Peyer's patch (tissue), 4 donors: Measurements from ENCODE around the gene COMMD4. TPM values are rescaled to one million over a fixed set of nuclear protein-coding genes. Genes with fewer than 3 reads are reported as not detected.
"Not testable (repeated sequence)": the region's sequence is repeated elsewhere in the genome, so short reads cannot be mapped to it uniquely, and the experiment has no call there.

Experiments
- DNase-seq, 3 donors: peaks; one replicate each; pipeline ENCODE4 v3.0.0-alpha.2; 2017 to 2019
- H3K27ac ChIP-seq, 4 donors: fragments of 200-600 bp; sonication (generic); one replicate each; pipeline ENCODE4 v1.5.1; 2016 to 2019
- H3K27me3 ChIP-seq, 2 donors: fragments of 200-600 bp; sonication (generic); one replicate each; pipeline ENCODE4 v1.5.1; 2019
- H3K36me3 ChIP-seq, 3 donors: fragments of 200-600 bp; sonication (generic); one replicate each; pipeline ENCODE4 v1.5.1; 2016 to 2019
- H3K4me1 ChIP-seq, 4 donors: fragments of 200-600 bp; sonication (generic); one replicate each; pipeline ENCODE4 v1.5.1; 2016 to 2019
- H3K4me3 ChIP-seq, 4 donors: fragments of 200-600 bp; sonication (generic); 1 replicate in 3 of 4; 2 replicates in 1 of 4; pipeline ENCODE4 v1.5.1; 2016 to 2019; ENCODE audit warnings: mild to moderate bottlenecking in 1 of 4
- H3K9me3 ChIP-seq, 4 donors: fragments of 200-600 bp; sonication (generic); one replicate each; pipeline ENCODE4 v1.5.1; 2016 to 2019; ENCODE audit warnings: mild to moderate bottlenecking in 1 of 4
- POLR2A ChIP-seq, 2 donors: fragments of 450-650 bp; IDR thresholded peaks; one replicate each; pipeline ENCODE4 v1.5.1; 2017; ENCODE audit warnings: antibody characterized with exemption in 2 of 2, mild to moderate bottlenecking in 2 of 2, moderate library complexity in 2 of 2
- total RNA-seq, 4 donors: library from RNA; depleted of rRNA; stranded (reverse); fragments of >200 nt; gene quantifications; one replicate each; pipeline ENCODE4 v1.1.0, GENCODE V29; 2016
- TF ChIP-seq, protein P1 (sequence below), 6 experiments: fragments of 450-650 bp in 4 of 6; fragments of 200-600 bp in 2 of 6; sonication (generic) in 1 of 6; IDR thresholded peaks; one replicate each; pipeline ENCODE4 v1.5.1; 2017 to 2019; ENCODE audit warnings: antibody characterized with exemption in 6 of 6, mild to moderate bottlenecking in 3 of 6, moderate library complexity in 1 of 6

Gene COMMD4
- total RNA-seq, 4 donors from 2014 or later, result 54.2 to 107 (median 68.0) TPM

DNA sequence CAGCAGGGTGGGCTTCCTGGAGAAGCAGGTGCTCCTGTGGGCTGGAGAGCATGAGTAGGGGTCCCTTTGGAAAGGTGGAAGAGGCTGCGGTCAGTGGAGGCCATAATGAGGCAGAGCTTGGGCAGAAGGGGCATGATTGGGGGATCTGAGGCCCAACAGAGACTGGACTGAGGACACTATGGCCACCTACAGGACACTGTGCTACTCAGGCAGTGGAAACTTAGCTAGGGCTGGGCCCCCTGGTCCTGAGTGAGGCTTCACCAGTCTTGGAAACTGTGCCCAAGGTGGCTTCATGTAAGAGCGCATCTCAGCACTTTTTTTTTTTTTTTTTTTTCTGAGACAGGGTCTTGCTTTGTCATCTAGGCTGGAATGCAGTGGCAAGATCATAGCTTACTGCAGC, 6.3 kb upstream of the COMMD4 start:
- DNase-seq, result no peak
- Histone ChIP-seq H3K4me1 (no peaks in the 10 kb centered on the region), H3K27me3 (no peaks in the 10 kb centered on the region), H3K4me3 (no peak overlapping the region), H3K36me3 (no peaks in the 10 kb centered on the region), H3K27ac (no peak overlapping the region), H3K9me3 (no peaks in the 10 kb centered on the region)
- TF ChIP-seq POLR2A (IDR thresholded peaks at IDR 0.05), result no peak
- TF ChIP-seq, protein P1, sequence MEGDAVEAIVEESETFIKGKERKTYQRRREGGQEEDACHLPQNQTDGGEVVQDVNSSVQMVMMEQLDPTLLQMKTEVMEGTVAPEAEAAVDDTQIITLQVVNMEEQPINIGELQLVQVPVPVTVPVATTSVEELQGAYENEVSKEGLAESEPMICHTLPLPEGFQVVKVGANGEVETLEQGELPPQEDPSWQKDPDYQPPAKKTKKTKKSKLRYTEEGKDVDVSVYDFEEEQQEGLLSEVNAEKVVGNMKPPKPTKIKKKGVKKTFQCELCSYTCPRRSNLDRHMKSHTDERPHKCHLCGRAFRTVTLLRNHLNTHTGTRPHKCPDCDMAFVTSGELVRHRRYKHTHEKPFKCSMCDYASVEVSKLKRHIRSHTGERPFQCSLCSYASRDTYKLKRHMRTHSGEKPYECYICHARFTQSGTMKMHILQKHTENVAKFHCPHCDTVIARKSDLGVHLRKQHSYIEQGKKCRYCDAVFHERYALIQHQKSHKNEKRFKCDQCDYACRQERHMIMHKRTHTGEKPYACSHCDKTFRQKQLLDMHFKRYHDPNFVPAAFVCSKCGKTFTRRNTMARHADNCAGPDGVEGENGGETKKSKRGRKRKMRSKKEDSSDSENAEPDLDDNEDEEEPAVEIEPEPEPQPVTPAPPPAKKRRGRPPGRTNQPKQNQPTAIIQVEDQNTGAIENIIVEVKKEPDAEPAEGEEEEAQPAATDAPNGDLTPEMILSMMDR (IDR thresholded peaks at IDR 0.05), result no peak

DNA sequence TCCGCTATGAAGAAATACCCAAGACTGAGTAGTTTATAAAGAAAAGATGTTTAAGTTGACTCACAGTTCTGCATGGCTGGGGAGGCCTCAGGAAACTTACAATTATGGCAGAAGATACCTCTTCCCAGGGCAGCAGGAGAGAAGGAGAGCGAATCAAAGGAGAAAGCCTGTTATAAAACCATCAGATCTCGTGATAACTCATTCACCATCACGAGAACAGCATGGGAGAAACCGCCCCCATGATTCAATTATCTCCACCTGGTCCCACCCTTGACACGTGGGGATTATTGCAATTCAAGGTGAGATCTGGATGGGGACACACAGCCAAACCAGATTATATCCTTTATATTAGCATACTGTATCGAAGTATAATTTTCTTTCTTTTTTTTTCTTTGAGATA, 3.8 kb upstream of the COMMD4 start:
- H3K4me1 ChIP-seq, H3K36me3 ChIP-seq, DNase-seq, H3K27ac ChIP-seq, H3K4me3 ChIP-seq, H3K27me3 ChIP-seq, H3K9me3 ChIP-seq: not testable (repeated sequence)

- not testable (repeated sequence) for H3K36me3 ChIP-seq, H3K27me3 ChIP-seq, H3K9me3 ChIP-seq, H3K27ac ChIP-seq, H3K4me3 ChIP-seq, DNase-seq
- peaks cover 0 to 10% (median 2%) of the 10 kb centered on the region in 4 donors for H3K4me1 ChIP-seq
Observed at GRCh38 chr15:75333654-75334419, 2.0 kb upstream of the COMMD4 start.

DNA sequence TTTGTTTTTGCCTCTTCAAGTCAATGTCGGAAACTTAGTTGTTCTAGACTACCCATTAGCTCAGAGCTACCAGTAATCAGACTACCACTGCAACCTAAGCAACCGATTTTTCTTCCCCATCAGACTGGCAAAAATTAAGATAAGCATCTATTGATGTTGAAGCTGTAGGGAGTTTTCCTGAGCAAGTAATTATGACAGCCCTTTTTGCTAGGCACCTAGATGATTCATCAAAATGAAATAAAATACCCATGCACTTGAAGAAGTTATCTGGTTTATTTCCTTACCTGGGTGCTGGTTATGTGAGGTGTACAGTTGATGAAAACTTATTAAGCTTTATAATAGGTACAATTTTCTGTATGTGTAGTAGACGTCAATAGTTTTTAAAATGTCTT, 554 bp upstream of the COMMD4 start:
- Histone ChIP-seq H3K9me3 (no peaks in the 10 kb centered on the region), H3K4me3 (peak overlapping the region; percentile 75 to 91 (median 80)), H3K27ac (peak overlapping the region in 2 of 4 donors; percentile 62 to 80), H3K27me3 (no peaks in the 10 kb centered on the region), H3K36me3 (peaks cover 0 to 16% (median 0%) of the 10 kb centered on the region in 3 donors), H3K4me1 (peaks cover 0 to 10% (median 2%) of the 10 kb centered on the region in 4 donors)
- DNase-seq, result no peak
- TF ChIP-seq POLR2A (IDR thresholded peaks at IDR 0.05), result no peak
- TF ChIP-seq, protein P1 (IDR thresholded peaks at IDR 0.05), result peak in 1 of 6 experiments; percentile 1

GRCh38 chr15:75338661-75339240, 2.9 kb downstream of the COMMD4 start:
- Histone ChIP-seq H3K27me3 (no peaks in the 10 kb centered on the region), H3K4me1 (peaks cover 0 to 10% (median 2%) of the 10 kb centered on the region in 4 donors), H3K27ac (no peak overlapping the region), H3K9me3 (no peaks in the 10 kb centered on the region), H3K36me3 (peaks cover 0 to 25% (median 0%) of the 10 kb centered on the region in 3 donors), H3K4me3 (no peak overlapping the region)
- no peak for DNase-seq
- TF ChIP-seq, protein P1 (IDR thresholded peaks at IDR 0.05), result no peak
- no peak for TF ChIP-seq POLR2A (IDR thresholded peaks at IDR 0.05)

- no peak overlapping the region for H3K27ac ChIP-seq
- TF ChIP-seq, protein P1 (IDR thresholded peaks at IDR 0.05), result no peak
- TF ChIP-seq POLR2A (IDR thresholded peaks at IDR 0.05), result no peak
- no peak for DNase-seq
Observed at GRCh38 chr15:75339531-75340240, 3.8 kb downstream of the COMMD4 start.

More at GRCh38 chr15:75339531-75340240, 3.8 kb downstream of the COMMD4 start:
- Histone ChIP-seq H3K4me1 (peaks cover 0 to 10% (median 2%) of the 10 kb centered on the region in 4 donors), H3K4me3 (no peak overlapping the region), H3K36me3 (peaks cover 0 to 25% (median 0%) of the 10 kb centered on the region in 3 donors), H3K27me3 (no peaks in the 10 kb centered on the region), H3K9me3 (no peaks in the 10 kb centered on the region)
